Activated naive CD4-positive, alpha-beta T cell treated with anti-CD3 and anti-CD28 coated beads, Interleukin-2, amount 50 U/mL, for 16 hours (primary cell): Measurements from ENCODE around the gene SLIT1.

Experiments used
- DNase-seq: peaks from one replicate; pipeline ENCODE4 v3.0.0-alpha.2; 2020

The SLIT1 gene

DNA sequence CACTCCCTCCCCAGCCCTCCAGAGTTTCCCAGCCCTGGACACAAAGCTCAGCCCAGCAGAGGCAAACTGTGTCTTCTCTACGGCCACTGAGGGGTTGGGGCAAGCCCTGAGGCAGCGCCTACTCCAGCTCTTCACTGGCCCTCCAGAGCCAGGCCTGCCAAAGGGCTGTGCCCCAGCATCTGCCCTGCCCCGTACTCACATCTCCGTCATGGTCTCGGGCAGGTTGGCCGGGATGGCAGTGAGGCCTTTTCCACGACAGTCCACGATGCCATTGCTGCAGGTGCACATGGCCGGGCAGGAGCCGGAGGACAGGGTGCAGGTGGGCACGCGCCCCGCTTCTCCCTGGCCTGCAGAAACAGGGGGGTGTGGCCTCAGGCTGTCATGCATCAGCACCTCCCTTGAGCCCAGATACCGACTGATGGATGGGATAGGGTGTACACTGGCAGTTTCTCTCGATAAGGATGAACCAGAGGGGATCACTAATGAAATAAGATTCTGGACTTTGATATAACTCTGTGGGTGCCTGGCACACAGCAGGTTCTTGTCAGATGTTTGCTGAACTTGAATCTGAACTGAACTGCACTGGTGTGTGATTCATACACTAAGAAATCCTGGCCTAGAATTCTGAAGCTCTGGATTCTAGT, 125.2 kb downstream of the SLIT1 start:
- DNase-seq = no peak

DNA sequence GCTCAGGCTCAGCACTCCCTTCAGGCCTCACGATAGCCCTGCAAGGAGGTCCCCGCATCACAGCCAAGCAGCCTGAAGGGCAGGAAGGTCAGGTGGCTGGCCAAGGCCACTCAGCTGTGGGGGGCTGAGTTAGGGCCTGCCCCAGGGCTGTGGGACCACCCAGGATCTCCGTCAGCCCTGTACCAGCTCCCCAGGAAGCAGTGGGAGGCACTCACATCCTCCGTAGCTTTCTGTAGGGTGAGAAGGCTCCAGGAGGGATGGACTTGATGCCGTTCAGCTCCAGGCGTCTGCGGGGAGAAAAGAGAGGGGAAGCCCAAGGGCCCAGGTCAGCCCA, 125.9 kb downstream of the SLIT1 start:
- no peak for DNase-seq

DNA sequence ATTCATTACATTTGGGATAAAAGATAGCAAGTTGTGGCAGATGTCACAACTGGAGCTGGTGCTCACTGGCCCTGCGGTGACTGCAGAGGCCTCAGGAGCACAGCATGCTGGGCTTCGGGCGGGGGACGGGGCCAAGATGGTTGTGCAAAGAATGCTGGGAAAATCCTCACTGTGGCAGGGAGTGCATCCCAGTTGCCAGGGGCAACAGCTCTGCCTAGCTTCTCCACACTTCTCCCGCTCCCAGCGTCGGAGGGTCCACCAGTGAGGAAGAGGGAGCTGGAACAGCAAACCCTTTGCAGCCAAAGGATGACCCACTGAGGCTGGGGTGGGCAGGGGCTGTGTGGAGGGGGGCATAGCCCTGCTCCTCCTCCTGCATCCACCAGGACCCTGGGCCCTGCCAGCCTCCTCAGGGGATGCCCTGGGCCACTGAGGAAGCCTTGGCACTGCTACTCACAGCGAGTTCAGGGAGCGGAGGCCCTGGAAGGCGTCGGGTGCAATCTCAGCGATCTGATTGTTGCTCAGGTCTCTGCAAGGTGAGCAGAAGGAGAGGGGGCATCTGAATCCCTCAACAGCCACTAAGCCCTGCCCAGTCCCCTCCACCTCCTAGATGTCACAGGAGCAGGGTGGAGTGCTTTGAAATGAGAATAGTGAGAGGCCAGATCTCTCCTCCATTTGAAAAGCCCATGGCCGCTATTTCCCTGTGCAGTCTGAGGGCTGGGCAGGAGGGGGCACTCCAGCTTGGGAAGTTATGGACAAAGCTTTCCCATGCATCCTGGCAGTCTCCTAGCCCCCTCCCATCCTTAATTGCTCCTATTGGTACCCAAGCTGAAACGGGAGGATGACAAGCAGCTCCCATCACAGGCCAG, 126.5 kb downstream of the SLIT1 start:
- no peak for DNase-seq

DNA sequence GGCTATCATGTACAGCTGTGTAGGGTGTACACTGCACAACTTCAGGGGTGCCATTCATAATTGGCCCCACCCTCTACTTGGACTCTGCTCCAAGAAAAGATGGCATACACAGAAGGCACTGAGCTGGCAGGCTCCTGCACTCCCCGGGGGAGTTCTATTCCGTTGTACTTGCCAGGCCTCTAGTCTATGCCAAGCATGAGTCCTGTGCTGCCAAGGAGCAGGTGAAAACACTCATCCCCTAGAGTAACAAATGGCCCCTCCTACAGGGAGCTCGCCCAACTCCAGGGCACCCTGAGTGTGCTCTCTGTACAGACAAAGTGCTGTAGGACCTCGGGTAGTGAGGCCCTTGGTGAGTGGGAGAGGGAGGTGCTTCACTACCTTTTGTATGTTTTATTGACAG, 127.2 kb downstream of the SLIT1 start:
- no peak for DNase-seq

DNA sequence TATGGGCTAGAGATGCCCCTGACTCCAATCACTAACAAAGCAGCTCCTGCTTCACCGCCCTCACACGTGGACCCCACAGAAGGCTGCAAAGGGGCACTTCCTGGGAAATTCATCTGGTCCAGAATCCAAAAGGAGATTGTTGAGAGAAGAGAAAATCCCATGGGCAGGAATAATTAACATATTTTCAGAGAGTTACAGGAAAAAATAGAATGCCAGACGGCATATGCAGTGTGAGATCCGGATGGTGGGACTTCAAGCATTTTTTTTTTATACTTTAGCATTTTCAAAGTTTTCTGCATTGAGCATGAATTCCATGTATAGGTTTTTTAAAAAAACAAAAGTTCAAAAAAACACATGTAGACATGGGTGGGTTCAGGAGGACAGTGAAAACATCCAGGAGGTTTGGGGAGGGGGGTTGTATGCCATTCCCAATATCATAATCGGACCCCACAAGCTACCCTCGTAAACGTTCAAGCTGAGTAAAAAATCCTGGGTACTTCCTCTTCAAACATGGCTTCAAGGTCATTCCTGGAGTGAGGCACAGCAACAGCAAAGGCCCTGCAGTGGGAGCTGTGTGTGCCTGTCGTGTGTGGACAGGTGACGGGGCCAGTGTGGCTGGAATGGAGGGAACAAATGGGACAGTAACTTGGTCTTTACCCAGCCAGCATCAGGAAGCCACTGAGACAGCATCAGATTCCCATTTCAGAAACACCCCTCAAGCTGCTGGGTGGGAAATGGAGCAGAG, 128.1 kb downstream of the SLIT1 start:
- no peak for DNase-seq

DNA sequence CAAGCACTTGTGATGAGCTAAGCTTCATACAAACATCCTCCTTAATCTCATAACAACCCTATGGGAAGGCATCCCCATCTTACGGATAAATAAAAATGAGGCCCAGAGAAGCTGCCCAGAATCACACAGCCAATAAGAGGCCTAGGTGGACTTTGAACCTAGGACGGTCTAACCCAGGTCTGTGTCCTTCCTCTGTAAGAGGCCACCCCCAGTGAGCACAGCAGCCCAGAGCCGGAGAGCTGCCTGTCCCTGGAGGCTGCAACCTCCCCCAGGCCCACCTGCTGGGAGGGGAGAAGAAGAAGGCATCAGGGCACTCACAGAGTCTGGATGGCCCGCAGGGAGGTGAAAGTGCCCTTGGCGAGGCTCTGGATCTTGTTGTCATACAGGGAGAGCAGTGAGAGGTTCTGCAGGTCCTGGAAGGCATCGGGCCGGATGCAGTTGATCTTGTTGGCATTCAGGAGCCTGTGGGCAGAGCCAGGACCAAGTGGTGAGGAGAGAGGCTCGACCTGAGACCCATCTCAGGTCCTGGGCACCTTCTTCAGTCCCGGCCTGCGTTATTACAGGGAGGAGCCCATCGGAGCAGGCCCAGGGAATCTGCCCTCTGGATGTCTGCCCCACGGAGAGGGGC, 129.6 kb downstream of the SLIT1 start:
- no peak for DNase-seq

DNA sequence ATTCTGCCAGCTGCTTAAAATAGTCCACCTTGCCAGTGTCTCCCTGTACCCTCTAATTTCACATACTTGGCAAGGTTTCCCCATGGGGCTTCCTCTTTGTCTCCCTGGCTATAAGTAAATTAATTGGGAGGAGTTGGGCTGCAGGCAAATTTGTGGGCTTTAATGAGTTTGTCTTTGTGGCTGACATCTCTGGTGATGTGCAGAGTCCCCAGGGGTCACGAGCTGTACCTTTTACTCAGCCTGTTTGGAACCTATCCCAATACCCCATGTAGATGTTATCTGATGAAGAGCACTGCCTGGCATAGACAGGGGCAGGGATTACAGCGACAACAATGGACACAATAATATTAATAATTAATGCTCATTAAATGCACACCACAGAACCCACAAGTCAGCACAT, 132.5 kb downstream of the SLIT1 start:
- DNase-seq = no peak

DNA sequence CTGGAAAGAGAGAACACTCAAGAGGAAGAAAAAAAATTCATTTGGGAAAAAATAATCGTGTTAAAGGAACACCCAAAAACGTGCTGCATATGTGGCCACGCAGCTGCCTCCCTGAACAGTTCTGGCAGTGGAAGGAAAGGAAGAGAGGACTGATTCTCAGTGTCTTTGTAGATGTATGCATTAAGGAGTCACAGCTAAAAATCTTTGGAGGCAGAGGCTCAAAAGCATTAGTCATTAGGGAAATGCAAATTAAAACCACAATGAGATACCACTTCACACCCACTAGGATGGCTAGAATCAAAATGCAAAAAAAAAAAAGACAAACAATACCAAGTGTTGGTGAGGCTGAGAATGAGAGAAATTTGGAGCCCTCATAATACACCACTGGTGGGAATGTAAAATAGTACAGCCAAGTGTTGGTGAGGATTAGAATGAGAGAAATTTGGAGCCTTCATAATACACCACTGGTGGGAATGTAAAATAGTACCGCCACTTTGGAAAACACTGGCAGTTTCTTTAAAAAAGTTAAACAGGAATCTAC, 134.7 kb downstream of the SLIT1 start:
- DNase-seq = no peak

DNA sequence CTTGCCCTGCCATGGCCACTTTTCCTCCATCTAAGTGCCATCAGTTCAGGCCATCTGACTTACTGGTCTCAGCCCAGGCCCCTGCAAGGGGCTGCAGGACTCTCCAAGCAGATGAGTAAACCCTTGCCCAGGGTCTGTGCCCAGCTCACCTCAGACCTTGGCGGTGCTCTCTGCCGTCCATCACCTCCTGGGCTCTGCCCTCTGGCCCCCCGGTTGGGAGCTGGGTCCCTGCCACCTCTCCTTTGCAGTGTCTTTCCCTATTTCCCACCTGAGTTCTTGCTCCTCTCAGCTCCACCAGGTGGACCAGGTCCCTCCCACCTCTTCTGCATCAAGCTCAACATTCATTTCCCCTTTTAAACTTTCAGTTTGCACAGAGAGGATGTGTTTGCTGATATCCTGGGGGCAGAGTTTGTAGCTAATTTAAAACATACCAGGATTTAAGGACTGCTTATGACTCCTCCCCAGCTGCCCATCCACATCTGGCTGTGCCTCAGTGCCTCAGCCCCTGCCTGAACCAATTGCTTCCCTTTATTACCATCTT, 135.5 kb downstream of the SLIT1 start:
- DNase-seq = no peak

DNA sequence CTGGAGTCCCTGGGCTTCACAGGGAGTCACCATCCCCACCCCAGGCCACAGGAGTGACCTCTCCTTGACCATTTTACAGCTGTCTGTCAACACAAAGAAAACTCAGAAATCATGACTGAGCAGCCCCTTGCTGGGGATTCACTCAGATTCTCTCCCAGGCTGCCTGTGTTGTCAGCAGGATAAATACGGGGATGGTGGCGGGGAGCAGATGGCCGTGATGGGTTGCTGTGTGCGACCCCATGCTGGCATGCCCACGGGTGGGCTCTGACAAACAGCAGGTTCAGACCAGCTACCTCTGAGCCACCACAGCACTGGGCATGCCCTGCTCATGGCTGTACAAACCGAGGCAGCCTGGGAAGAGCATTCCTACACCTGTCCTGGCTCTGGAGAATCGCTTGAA, 136.1 kb downstream of the SLIT1 start:
- no peak for DNase-seq

DNA sequence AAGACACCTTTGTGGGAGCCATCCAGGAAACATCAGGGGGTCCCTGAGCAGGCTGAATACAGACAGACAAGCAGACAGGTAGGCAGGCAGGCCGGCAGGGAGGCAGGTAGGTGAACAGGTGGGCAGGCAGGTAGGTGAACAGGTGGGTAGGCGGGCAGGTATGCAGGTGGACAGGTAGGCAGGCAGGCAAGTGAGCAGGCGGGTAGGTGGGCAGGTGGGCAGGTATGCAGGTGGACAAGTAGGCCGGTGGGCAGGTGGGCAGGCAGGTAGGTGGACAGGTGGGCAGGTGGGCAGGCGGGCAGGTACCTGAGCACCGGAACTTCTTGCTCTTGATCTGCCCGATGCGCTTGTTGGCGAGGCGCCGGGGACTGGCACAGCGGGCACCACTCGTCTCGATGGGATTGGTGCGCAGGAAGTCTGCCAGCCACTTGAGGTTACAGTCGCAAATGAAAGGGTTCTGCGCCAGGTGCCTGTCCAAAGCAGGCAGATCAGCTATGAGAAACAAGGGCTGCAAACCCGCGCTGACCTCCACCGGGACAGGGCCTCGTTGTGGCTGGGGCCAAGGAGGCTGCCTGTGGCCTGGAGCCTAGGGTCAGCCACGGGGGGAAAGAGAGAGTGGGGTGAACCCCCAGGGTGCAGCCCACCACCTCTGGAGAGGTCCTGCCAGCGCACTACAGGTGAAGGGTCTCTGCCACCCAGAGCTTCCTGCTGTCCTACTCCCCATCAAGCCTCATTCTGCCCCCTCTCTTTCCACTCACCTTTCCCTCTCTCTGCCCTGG, 136.9 kb downstream of the SLIT1 start:
- DNase-seq = no peak

DNA sequence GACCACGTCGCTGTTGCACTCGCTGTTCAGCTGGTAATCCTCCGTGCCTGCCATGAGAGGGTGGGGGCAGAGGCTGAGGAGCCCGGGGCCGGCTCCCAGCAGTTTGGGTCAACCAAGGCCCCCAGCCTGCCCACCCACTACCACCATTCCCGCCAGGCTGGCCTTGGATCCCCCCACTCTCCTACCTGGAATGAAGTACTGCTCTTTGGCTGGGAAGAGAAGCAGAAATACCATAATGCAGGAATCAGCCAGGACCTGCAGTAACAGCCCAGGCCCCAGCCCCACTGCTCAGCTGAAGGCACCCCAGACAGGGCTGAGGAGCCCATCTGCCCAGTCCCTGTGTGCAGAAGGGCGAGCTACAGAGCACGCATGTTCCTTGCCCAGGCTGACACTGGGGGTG, 138.0 kb downstream of the SLIT1 start:
- DNase-seq = no peak

DNA sequence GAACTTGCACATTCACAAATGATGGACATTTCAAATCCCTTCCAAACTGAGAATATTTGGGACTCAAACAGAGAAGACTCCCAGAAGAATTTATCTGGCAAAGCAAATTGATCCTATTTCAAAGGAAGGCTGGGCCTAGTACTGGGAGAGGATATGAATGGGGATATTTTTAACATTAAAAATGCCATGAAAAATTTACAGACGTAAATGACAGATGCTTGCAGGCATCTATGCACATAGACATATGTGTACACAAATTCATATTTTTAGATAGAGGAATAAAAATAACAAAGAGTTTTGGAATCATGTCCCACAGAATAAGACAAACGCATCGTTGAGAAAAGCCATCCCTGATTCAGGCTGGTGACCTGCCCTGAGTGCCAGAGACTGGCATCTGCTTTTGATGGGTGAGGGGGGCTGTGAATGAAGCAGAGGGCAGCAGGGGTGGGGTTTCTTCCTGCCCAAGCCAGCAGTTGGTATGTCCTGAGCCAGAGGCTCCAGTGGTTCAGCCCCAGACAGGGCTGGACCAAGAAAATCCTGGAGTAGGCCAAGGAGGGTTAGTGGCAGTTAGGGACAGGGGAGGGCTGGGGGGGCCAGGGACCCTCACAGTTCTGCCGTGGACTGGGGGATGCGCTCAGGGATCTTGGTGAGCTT, 138.5 kb downstream of the SLIT1 start:
- no peak for DNase-seq

DNA sequence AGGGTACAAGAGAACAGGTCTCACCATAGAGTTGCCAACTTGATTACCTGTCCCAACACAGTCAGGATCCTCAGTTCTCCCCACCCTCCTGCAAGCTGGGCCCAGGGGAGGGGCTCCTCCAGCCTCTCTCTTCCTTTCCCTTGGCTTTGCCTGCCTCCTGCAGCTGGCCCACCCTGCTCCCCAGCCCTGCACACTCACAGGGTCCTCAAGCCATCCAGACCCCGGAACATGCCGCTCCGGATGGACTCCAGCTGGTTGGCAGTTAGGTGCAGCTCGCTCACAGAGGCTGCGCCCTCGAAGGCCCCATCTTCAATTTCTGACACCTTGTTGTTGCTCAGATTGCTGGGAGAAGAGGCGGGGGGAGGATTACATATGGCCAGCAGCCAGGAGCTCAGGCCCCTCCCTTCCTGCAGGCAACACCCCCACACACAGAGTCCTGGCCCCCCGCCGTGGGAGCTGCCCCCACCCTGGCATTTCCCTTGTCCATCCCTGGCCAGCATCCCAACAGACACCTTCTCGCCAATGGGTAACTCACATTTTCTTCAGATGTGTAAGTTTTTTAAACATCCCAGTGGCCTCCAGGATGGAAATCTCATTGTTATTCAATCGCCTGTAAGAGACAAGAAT, 139.2 kb downstream of the SLIT1 start:
- DNase-seq = no peak

DNA sequence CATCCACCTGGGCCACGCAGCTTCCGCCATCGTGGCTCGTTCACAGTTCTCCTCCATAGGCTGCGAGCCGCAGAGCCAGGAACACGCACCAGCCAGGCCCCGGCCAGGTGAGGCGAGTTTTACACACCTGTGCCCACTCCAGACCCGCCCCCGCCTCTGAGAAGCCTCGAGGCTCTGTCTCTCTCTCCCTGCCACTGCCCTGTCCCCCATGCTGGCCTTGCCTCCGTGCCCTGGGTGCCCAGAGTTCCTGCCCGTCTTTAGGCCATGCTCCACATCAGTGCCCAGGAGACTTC, 142.2 kb downstream of the SLIT1 start:
- no peak for DNase-seq

DNA sequence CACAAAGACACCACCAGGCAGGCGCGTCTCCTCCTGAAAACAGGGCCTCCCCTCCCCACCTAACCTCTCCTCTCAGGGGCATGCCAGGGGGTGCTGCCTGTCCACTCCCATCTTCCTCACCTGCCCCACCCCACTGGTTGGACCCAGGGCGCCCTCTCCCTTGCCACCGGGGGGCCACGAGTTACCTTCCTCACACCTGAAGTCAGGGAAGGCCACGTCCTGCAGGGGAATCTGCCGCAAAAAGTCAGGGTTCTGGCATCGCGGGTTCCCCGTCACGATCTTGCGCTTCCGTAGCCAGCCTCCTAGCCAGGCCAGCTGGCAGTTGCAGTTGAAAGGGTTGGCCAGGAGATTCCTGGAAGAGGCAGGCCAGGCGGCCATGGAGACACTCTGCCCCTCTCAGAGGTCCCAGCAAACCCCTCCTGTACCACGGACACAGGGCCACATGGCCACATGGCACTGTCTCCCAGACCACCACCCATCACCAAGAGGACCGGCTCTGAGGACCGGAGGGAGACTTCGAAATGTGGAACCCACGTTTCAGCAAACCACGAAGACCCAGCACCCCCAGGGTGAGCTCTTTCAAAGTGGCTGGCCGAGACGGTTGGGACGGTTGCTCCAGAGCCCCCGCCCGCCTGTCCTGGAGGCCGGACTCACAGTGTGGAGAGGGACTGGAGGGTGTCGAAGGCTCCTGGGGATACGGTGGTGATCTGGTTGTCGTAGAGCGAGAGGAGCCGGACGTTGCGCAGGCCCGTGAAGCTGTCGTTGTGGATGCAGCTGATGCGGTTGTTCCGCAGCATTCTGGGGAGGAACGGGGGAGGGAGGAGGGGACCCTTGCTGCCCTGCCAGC, 142.8 kb downstream of the SLIT1 start:
- DNase-seq = no peak

DNA sequence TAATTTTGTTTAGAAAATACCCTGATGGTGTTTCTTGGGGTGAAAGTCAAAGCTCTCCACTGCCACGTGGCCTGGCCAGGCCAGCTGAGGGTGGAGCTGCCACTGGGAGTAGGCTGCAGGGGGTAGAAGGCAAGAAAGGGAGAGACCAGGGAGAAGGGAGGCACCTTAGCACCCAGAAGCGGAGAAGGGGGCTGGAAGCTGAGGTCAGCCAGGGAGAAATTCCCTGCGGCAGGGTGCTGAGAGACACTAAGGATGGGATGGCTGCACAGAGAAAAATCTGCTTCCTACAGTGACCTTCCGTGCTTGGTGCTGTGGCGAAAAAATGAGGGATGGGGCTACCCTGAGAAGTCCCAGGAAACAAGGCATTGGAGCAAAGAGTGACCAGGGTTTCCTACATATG, 143.7 kb downstream of the SLIT1 start:
- DNase-seq = no peak

DNA sequence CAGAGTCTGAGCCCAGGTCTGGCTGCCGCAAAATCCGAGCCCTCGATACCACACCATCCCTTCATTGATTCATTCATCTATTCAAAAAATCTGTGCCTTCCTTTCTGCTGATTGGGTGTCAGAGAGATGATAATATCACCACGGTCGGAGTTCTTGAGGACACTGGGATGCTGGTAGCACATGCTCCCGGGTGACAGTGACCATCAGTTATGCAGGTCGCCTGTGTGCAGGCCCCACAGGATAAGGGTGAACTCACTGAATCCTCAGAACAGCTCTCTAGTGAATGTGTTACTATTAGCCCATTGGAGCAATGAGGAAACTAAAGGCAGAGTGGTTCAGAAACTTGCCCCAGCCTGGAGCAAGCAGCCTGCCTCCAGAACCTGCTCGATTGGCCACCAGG, 145.1 kb downstream of the SLIT1 start:
- no peak for DNase-seq

DNA sequence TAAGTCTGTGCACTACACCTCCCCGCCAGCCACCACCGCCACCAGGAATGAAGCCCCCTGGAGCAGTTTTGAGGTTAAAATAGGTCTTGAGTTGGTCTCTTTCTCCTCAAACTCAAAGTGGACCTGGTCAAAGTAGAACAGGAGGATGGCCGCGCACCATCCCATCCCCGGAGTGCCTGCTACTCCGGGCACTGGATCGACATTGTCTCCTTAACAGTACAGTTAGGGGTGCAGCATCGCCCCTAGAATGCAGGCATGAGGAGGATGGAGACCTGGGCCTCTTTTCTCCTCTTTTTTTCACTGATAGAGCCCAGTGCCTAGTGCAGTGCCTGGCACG, 145.5 kb downstream of the SLIT1 start:
- DNase-seq = no peak

DNA sequence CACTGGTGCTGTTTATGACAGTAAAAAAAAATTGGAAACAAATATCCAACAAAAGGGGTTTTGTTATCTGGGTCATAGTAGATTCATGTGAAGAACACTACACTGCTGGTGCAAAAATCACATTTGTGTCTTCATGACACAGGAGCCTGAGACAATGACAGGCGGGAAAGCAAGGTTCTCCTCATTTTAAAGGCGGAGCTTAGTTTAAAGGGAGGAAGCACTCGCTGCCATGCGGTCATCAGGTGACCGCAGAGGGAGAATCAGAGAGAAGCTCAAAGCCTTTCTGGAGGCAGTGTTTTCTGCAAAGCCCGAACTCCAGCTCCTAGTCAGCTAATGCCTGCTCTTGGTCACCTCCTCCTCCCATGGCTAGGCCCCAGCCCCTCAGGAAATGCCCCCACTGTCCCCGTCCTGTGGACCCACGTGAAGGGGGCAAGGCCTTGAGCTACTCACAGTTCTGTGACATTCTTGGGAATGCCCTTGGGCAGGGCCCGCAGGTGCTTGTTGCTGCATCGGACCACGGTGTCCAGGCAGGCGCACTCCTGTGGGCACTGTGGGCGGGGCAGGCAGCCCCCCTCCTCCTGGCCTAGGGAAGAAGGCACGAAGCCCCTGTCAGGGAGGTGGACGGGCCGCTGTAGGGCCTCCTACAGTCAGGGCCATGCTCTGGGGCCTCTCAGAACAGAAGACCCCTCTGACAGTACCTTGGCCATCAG, 146.1 kb downstream of the SLIT1 start:
- no peak for DNase-seq
